Liver (tissue), 9 donors: ENCODE measurements around the gene SLC1A3. TPM values are rescaled to one million over a fixed set of nuclear protein-coding genes. Genes with fewer than 3 reads are reported as not detected.

Experiments used
- DNase-seq: peaks from one replicate; pipeline ENCODE4 v3.0.0-alpha.2; 2017; ENCODE audit warnings: low spot score
- H3K27ac ChIP-seq, 2 donors: one replicate each; pipeline ENCODE4 v1.7.0; 2013; ENCODE audit warnings: inconsistent platforms in 2 of 2, low read length in 2 of 2, control low read depth in 1 of 2, low read depth in 1 of 2, mild to moderate bottlenecking in 1 of 2
- H3K27me3 ChIP-seq, 4 donors: one replicate each; pipeline versions ENCODE4 v1.6.1 to v1.7.0; 2013; ENCODE audit warnings: low read length in 3 of 4, inconsistent platforms in 1 of 4, mild to moderate bottlenecking in 1 of 4, moderate library complexity in 1 of 4; ENCODE audit not compliant: control insufficient read depth in 4 of 4, insufficient read depth in 4 of 4
- H3K36me3 ChIP-seq, 4 donors: one replicate each; pipeline versions ENCODE4 v1.6.1 to v1.7.0; 2013; ENCODE audit warnings: low read length in 3 of 4, mild to moderate bottlenecking in 3 of 4, low read depth in 1 of 4, moderate library complexity in 1 of 4; ENCODE audit not compliant: control insufficient read depth in 4 of 4, insufficient read depth in 3 of 4
- H3K4me1 ChIP-seq, 4 donors: one replicate each; pipeline versions ENCODE4 v1.6.1 to v1.7.0; 2013; ENCODE audit warnings: low read length in 3 of 4, mild to moderate bottlenecking in 3 of 4, moderate library complexity in 1 of 4; ENCODE audit not compliant: control insufficient read depth in 4 of 4, insufficient read depth in 4 of 4
- H3K4me3 ChIP-seq, 3 donors: one replicate each; pipeline versions ENCODE4 v1.6.1 to v1.7.0; 2013; ENCODE audit warnings: low read length in 3 of 3, control low read depth in 1 of 3, low read depth in 1 of 3, mild to moderate bottlenecking in 1 of 3
- H3K9ac ChIP-seq, 2 donors: one replicate each; pipeline ENCODE4 v1.7.0; 2013; ENCODE audit warnings: low read length in 2 of 2, mild to moderate bottlenecking in 2 of 2, moderate library complexity in 2 of 2, control low read depth in 1 of 2, low read depth in 1 of 2
- H3K9me3 ChIP-seq, 4 donors: one replicate each; pipeline versions ENCODE4 v1.6.1 to v1.7.0; 2013; ENCODE audit warnings: low read length in 3 of 4; ENCODE audit not compliant: control insufficient read depth in 4 of 4
- ATF3 ChIP-seq: IDR thresholded peaks from 2 replicates; pipeline ENCODE4 v1.6.1; 2016; ENCODE audit warnings: antibody characterized with exemption
- EGR1 ChIP-seq, 2 donors: IDR thresholded peaks; 2 replicates each; pipeline ENCODE4 v1.6.1; 2016 to 2018; ENCODE audit warnings: antibody characterized with exemption in 2 of 2, low read depth in 2 of 2
- FOXA1 ChIP-seq: IDR thresholded peaks from 2 replicates; pipeline ENCODE4 v1.6.1; 2016; ENCODE audit warnings: antibody characterized with exemption
- FOXA2 ChIP-seq: IDR thresholded peaks from 2 replicates; pipeline ENCODE4 v1.6.1; 2016; ENCODE audit warnings: antibody characterized with exemption
- GABPA ChIP-seq, 2 donors: IDR thresholded peaks in 1 of 2; conservative IDR thresholded peaks in 1 of 2; 2 replicates each; pipeline ENCODE4 v1.6.1; 2016; ENCODE audit warnings: antibody characterized with exemption in 2 of 2, mild to moderate bottlenecking in 1 of 2, moderate library complexity in 1 of 2
- HNF4A ChIP-seq, 2 donors: conservative IDR thresholded peaks; 2 replicates each; pipeline ENCODE4 v1.6.1; 2016; ENCODE audit warnings: antibody characterized with exemption in 2 of 2, mild to moderate bottlenecking in 2 of 2
- HNF4G ChIP-seq: IDR thresholded peaks from 2 replicates; pipeline ENCODE4 v1.6.1; 2016; ENCODE audit warnings: antibody characterized with exemption
- JUND ChIP-seq, 2 donors: IDR thresholded peaks; 2 replicates each; pipeline ENCODE4 v1.6.1; 2016; ENCODE audit warnings: antibody characterized with exemption in 2 of 2
- RAD21 ChIP-seq, 2 donors: IDR thresholded peaks; 2 replicates each; pipeline ENCODE4 v1.6.1; 2016; ENCODE audit warnings: antibody characterized with exemption in 2 of 2, mild to moderate bottlenecking in 2 of 2
- SP1 ChIP-seq: IDR thresholded peaks from 2 replicates; pipeline ENCODE4 v1.6.1; 2018; ENCODE audit warnings: antibody characterized with exemption, mild to moderate bottlenecking
- TAF1 ChIP-seq: conservative IDR thresholded peaks from 2 replicates; pipeline ENCODE4 v1.6.1; 2016; ENCODE audit warnings: antibody characterized with exemption, mild to moderate bottlenecking
- YY1 ChIP-seq: IDR thresholded peaks from 2 replicates; pipeline ENCODE4 v1.6.1; 2016; ENCODE audit warnings: antibody characterized with exemption, mild to moderate bottlenecking
- WGBS: extraction: QIAGEN DNeasy Blood & Tissue Kit; methylation state at CpG from one replicate; pipeline ENCODE4 v1.1.7; 2013; 5-methylcytosine and 5-hydroxymethylcytosine counted together
- polyA plus RNA-seq, 2 donors: library from polyadenylated mRNA; stranded (reverse) in 1 of 2; unstranded in 1 of 2; fragments of 200-250 nt in 1 of 2; fragments of >200 nt in 1 of 2; fragmentation: Nextera tagmentation in 1 of 2; extraction: Ambion mirVana in 1 of 2; gene quantifications; one replicate each; pipeline versions ENCODE4 v1.2.1 to v1.2.3, GENCODE V29; 2013 to 2015
- total RNA-seq, 2 donors: library from RNA; depleted of rRNA; stranded (reverse); fragments of >200 nt; gene quantifications; one replicate each; pipeline ENCODE4 v1.2.3, GENCODE V29; 2014
- TF ChIP-seq, protein P1 (sequence below): fragments of 150-350 bp; IDR thresholded peaks from 2 replicates; pipeline ENCODE4 v1.5.1; 2017; ENCODE audit warnings: improper control_type of control experiment, low read depth, low read length; ENCODE audit not compliant: missing input control
- TF ChIP-seq, protein P2 (sequence below): IDR thresholded peaks from 2 replicates; pipeline ENCODE4 v1.6.1; 2016; ENCODE audit warnings: antibody characterized with exemption, mild to moderate bottlenecking
- TF ChIP-seq, protein P3 (sequence below): IDR thresholded peaks from 2 replicates; pipeline ENCODE4 v1.6.1; 2016; ENCODE audit warnings: antibody characterized with exemption
- TF ChIP-seq, protein P4 (sequence below): IDR thresholded peaks from 2 replicates; pipeline ENCODE4 v1.6.1; 2016; ENCODE audit warnings: antibody characterized with exemption
- donor health status: healthy.
- donor health status: healthy.
- donor health status: healthy.
- donor health status: healthy.
- donor health status: healthy.

Gene SLC1A3
- total and polyA plus RNA-seq, 4 donors, result 1.8 to 8.8 (median 2.8) TPM

DNA sequence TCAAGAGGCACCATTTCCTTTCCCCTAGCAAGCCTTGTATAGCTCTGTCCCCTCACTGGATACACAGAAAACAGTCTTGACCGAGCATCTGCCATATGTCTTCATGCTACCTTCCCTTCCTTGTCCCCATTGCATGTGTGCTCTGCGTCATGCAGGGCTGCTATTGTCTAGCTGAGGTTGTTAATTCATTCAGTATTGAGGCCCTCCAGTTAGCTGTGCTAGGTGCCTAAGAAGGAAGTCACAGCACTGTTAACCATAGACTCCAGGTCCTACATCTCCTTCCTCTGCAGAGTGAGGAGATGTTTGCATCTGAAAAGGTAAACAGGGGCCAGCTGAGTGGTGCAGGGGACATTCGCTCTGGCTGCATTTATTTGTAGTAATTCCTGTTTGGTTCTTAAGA lies 48.2 kb downstream of the SLC1A3 start:
- Histone ChIP-seq H3K27ac (no peak overlapping the region), H3K9me3 (no peaks in the 10 kb centered on the region), H3K4me1 (peaks cover 0 to 11% (median 3%) of the 10 kb centered on the region in 4 donors), H3K9ac (no peak overlapping the region), H3K27me3 (no peaks in the 10 kb centered on the region), H3K4me3 (no peak overlapping the region), H3K36me3 (no peaks in the 10 kb centered on the region)
- WGBS, result 93% methylated on average over 3 of the region's 3 CpGs
- DNase-seq, result no peak
- TF ChIP-seq, protein P1, sequence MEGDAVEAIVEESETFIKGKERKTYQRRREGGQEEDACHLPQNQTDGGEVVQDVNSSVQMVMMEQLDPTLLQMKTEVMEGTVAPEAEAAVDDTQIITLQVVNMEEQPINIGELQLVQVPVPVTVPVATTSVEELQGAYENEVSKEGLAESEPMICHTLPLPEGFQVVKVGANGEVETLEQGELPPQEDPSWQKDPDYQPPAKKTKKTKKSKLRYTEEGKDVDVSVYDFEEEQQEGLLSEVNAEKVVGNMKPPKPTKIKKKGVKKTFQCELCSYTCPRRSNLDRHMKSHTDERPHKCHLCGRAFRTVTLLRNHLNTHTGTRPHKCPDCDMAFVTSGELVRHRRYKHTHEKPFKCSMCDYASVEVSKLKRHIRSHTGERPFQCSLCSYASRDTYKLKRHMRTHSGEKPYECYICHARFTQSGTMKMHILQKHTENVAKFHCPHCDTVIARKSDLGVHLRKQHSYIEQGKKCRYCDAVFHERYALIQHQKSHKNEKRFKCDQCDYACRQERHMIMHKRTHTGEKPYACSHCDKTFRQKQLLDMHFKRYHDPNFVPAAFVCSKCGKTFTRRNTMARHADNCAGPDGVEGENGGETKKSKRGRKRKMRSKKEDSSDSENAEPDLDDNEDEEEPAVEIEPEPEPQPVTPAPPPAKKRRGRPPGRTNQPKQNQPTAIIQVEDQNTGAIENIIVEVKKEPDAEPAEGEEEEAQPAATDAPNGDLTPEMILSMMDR, result no peak
- TF ChIP-seq RAD21 (IDR thresholded peaks at IDR 0.05) (no peak), GABPA (IDR thresholded peaks at IDR 0.05 in 1 of 2, conservative IDR thresholded peaks at IDR 0.05 in 1 of 2) (no peak), FOXA1 (no peak)
- TF ChIP-seq, protein P2, sequence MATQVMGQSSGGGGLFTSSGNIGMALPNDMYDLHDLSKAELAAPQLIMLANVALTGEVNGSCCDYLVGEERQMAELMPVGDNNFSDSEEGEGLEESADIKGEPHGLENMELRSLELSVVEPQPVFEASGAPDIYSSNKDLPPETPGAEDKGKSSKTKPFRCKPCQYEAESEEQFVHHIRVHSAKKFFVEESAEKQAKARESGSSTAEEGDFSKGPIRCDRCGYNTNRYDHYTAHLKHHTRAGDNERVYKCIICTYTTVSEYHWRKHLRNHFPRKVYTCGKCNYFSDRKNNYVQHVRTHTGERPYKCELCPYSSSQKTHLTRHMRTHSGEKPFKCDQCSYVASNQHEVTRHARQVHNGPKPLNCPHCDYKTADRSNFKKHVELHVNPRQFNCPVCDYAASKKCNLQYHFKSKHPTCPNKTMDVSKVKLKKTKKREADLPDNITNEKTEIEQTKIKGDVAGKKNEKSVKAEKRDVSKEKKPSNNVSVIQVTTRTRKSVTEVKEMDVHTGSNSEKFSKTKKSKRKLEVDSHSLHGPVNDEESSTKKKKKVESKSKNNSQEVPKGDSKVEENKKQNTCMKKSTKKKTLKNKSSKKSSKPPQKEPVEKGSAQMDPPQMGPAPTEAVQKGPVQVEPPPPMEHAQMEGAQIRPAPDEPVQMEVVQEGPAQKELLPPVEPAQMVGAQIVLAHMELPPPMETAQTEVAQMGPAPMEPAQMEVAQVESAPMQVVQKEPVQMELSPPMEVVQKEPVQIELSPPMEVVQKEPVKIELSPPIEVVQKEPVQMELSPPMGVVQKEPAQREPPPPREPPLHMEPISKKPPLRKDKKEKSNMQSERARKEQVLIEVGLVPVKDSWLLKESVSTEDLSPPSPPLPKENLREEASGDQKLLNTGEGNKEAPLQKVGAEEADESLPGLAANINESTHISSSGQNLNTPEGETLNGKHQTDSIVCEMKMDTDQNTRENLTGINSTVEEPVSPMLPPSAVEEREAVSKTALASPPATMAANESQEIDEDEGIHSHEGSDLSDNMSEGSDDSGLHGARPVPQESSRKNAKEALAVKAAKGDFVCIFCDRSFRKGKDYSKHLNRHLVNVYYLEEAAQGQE, result no peak

DNA sequence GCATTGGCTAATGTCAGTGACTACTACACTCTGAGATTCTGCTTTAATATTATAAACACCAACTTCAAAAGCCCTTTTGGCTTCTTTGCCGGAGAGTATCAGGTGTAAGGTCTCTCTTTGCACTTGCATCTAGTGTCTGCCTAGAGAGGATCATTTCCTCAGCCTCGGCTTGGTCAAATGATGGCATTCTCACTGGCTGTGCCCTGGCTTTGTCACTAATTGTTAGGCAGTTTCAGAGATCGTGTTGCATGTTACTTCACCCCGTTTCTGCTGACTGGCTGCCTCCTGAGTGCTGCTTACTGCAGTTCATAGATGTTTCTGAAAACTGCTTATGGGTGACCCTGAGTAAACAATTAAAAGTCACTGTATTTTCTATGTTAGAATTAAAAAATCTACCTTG lies 48.8 kb downstream of the SLC1A3 start:
- H3K36me3 ChIP-seq, result no peaks in the 10 kb centered on the region
- H3K4me1 ChIP-seq, result peaks cover 0 to 11% (median 3%) of the 10 kb centered on the region in 4 donors
- WGBS, result 54% methylated on average over 4 of the region's 4 CpGs
- no peak overlapping the region for H3K9ac ChIP-seq
- DNase-seq, result no peak
- no peak overlapping the region for H3K27ac ChIP-seq
- no peaks in the 10 kb centered on the region for H3K9me3 ChIP-seq
- H3K4me3 ChIP-seq, result no peak overlapping the region
- no peaks in the 10 kb centered on the region for H3K27me3 ChIP-seq
- TF ChIP-seq SP1, result no peak
- TF ChIP-seq YY1, result no peak
- no peak for TF ChIP-seq HNF4G
- TF ChIP-seq RAD21 (IDR thresholded peaks at IDR 0.05), result no peak
- no peak for TF ChIP-seq JUND (IDR thresholded peaks at IDR 0.05)
- no peak for TF ChIP-seq ATF3
- no peak for TF ChIP-seq EGR1 (IDR thresholded peaks at IDR 0.05; ENCODE audit: low read depth in 2 of 2)
- TF ChIP-seq TAF1, result no peak
- TF ChIP-seq FOXA1, result no peak
- TF ChIP-seq, protein P3, sequence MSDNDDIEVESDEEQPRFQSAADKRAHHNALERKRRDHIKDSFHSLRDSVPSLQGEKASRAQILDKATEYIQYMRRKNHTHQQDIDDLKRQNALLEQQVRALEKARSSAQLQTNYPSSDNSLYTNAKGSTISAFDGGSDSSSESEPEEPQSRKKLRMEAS, result no peak
- TF ChIP-seq, protein P1, result no peak
- TF ChIP-seq FOXA2, result no peak
- TF ChIP-seq HNF4A (conservative IDR thresholded peaks at IDR 0.05), result no peak
- TF ChIP-seq, protein P4, sequence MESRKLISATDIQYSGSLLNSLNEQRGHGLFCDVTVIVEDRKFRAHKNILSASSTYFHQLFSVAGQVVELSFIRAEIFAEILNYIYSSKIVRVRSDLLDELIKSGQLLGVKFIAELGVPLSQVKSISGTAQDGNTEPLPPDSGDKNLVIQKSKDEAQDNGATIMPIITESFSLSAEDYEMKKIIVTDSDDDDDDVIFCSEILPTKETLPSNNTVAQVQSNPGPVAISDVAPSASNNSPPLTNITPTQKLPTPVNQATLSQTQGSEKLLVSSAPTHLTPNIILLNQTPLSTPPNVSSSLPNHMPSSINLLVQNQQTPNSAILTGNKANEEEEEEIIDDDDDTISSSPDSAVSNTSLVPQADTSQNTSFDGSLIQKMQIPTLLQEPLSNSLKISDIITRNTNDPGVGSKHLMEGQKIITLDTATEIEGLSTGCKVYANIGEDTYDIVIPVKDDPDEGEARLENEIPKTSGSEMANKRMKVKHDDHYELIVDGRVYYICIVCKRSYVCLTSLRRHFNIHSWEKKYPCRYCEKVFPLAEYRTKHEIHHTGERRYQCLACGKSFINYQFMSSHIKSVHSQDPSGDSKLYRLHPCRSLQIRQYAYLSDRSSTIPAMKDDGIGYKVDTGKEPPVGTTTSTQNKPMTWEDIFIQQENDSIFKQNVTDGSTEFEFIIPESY, result no peak
- TF ChIP-seq GABPA (IDR thresholded peaks at IDR 0.05 in 1 of 2, conservative IDR thresholded peaks at IDR 0.05 in 1 of 2), result no peak
